Measurements from ENCODE around the gene YTHDC2. TPM values are rescaled to one million over a fixed set of nuclear protein-coding genes. Genes with fewer than 3 reads are reported as not detected.

YTHDC2 gene
- total RNA-seq, 6 experiments from 2014 or later = 13.0 to 17.6 (median 15.9) TPM

GRCh38 chr5:113552137-113552536, 38.6 kb downstream of the YTHDC2 start:
- H3K36me3 Mint-ChIP-seq (ENCODE audit: low read depth) = peaks cover 25% of the 10 kb centered on the region
- peaks cover 5% of the 10 kb centered on the region for H3K4me1 Mint-ChIP-seq (ENCODE audit: low read depth)
- no peak for DNase-seq
- H3K27ac Mint-ChIP-seq = no peak overlapping the region
- H3K9me3 Mint-ChIP-seq = no peaks in the 10 kb centered on the region
- H3K27me3 Mint-ChIP-seq (ENCODE audit: insufficient read depth) = no peaks in the 10 kb centered on the region
- no peak for TF ChIP-seq CTCF (IDR thresholded peaks at IDR 0.05)
- H3K4me3 Mint-ChIP-seq = no peak overlapping the region

GRCh38 chr5:113552620-113553019, 39.1 kb downstream of the YTHDC2 start:
- H3K27me3 Mint-ChIP-seq (ENCODE audit: insufficient read depth) = no peaks in the 10 kb centered on the region
- H3K9me3 Mint-ChIP-seq = no peaks in the 10 kb centered on the region
- peaks cover under 1% of the 10 kb centered on the region for H3K4me1 Mint-ChIP-seq (ENCODE audit: low read depth)
- no peak overlapping the region for H3K27ac Mint-ChIP-seq
- no peak overlapping the region for H3K4me3 Mint-ChIP-seq
- no peak for DNase-seq
- peaks cover 23% of the 10 kb centered on the region for H3K36me3 Mint-ChIP-seq (ENCODE audit: low read depth)
- no peak for TF ChIP-seq CTCF (IDR thresholded peaks at IDR 0.05)

DNA sequence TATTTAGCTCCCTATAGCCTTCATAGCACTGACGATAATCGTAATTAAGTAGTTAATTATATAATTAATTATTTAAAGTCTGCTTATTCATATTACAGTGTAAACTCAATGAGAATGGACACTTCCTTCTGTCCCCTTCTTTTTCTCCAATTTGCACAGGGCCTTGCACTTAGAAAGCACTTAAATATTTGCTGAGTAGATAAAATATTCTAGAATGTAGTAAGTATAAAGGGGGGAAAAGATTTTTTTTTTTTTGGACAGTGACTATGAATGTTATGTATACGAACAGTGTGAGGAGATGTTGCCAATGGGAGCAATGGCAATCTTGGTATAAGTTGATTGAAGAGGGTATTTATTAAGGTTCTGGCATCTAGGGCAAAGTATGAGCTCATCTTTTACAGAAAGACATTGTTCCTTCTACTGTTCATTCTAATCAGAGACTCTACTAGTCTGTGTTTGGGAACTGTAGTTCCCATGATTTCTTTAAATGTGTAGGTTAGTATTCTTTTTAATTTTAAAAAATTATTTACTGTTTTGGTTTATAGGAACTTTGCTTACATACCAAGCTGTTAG, 49.4 kb downstream of the YTHDC2 start:
- H3K4me3 Mint-ChIP-seq = no peak overlapping the region
- H3K36me3 Mint-ChIP-seq (ENCODE audit: low read depth) = peaks cover 26% of the 10 kb centered on the region
- H3K27me3 Mint-ChIP-seq (ENCODE audit: insufficient read depth) = 0 out of 2 replicates have a peak, but pooled peaks cover under 1% of the 10 kb centered on the region
- H3K9me3 Mint-ChIP-seq = no peaks in the 10 kb centered on the region
- TF ChIP-seq CTCF (IDR thresholded peaks at IDR 0.05) = no peak
- no peak overlapping the region for H3K27ac Mint-ChIP-seq
- DNase-seq = no peak
- H3K4me1 Mint-ChIP-seq (ENCODE audit: low read depth) = no peaks in the 10 kb centered on the region

DNA sequence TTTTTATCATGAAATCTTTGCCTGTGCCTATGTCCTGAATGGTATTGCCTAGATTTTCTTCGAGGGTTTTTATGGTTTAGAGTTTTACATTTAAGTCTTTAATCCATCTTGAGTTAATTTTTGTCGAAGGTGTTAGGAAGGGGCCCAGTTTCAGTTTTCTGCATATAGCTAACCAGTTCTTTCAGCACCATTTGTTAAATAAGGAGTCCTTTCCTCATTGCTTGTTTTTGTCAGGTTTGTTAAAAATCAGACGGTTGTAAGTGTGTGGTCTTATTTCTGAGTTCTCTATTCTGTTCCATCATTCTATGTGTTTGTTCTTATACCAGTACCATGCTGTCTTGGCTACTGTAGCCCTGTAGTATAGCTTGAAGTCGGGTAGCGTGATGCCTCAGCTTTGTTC, 55.9 kb downstream of the YTHDC2 start:
- Mint-ChIP-seq H3K27me3 (ENCODE audit: insufficient read depth) (0 out of 2 replicates have a peak, but pooled peaks cover 2% of the 10 kb centered on the region), H3K9me3 (no peaks in the 10 kb centered on the region), H3K36me3 (ENCODE audit: low read depth) (peaks cover 63% of the 10 kb centered on the region), H3K4me3 (no peak overlapping the region), H3K4me1 (ENCODE audit: low read depth) (peaks cover 8% of the 10 kb centered on the region), H3K27ac (no peak overlapping the region)
- TF ChIP-seq CTCF (IDR thresholded peaks at IDR 0.05) = no peak
- DNase-seq = no peak

- no peak for DNase-seq
- no peak for TF ChIP-seq CTCF (IDR thresholded peaks at IDR 0.05)
- no peak overlapping the region for H3K27ac Mint-ChIP-seq
- 0 out of 2 replicates have a peak, but pooled peaks cover 2% of the 10 kb centered on the region for H3K27me3 Mint-ChIP-seq (ENCODE audit: insufficient read depth)
- peaks cover 64% of the 10 kb centered on the region for H3K36me3 Mint-ChIP-seq (ENCODE audit: low read depth)
- H3K9me3 Mint-ChIP-seq = no peaks in the 10 kb centered on the region
- peaks cover 18% of the 10 kb centered on the region for H3K4me1 Mint-ChIP-seq (ENCODE audit: low read depth)
- no peak overlapping the region for H3K4me3 Mint-ChIP-seq
Measured at GRCh38 chr5:113572716-113573115, 59.2 kb downstream of the YTHDC2 start.

All from HFFc6 (cell line).